OCI-M1 (cell line): Measurements from ENCODE around the gene RASGRP2.

Experiments used
- DNase-seq: peaks from one replicate; lab custom pipeline; 2025; lab: John Stamatoyannopoulos, UW

RASGRP2 gene

DNA sequence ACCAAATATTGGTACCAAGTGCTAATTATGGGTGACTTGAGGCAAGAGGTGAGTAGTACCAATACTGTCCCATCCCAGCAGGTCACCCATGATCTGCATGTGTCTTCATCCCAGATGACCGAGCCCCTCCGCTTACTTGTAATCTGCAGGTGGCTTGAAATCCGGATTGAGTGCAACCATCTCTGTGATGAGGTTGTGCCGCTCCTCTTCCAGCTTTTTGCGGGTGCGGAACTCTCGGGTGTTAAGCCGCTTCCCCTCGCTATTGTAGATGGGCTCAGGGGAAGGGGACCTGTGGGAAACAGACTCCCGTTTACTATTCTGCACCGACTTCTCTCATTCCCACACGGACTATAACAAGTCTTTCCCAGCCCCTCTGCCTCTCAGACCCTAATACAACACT lies 26.2 kb upstream of the RASGRP2 start:
- DNase-seq, result no peak

GRCh38 chr11:64769283-64769682 lies 25.3 kb upstream of the RASGRP2 start:
- no peak for DNase-seq

DNA sequence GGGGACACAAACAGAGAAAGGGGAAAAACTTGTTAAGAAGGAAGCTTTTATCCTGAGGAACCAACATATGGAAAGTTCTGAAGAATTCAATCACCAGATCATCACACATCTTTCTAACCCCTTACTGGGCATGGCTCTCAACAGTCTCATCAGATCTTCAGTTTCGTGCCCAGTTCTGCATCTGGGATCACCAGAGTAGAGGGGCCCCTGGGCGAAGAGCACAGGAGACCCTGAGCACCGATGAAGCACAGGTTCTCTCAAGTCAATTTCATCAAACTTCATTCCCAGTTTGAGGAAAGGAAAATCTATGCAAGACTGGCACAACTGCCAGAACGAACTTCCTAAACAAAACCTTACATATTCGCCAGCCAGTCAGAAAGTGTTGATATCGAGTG lies 24.4 kb upstream of the RASGRP2 start:
- no peak for DNase-seq

GRCh38 chr11:64767344-64768299 lies 23.7 kb upstream of the RASGRP2 start:
- DNase-seq, result peak; percentile 60

DNA sequence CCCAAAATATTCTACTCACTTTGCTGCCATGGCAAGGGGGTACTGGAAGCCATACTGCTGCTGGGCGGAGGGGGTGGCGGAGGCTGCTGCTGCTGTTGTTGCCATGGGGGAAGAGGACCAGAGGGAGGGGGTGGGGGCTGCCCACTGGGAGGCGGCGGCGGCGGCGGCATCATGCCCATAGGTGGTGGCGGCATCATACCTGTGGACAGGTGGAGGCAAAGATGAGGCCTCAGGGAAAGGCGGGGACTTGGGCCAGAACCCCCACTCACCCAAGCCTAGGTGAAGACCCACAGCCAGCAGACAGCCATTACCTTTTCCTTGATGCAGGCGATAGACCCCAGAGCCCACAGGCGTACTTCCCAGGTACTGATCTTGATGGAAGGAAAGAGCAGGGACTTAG lies 22.9 kb upstream of the RASGRP2 start:
- DNase-seq, result no peak

- no peak for DNase-seq
Measured at GRCh38 chr11:64765851-64766665, 22.1 kb upstream of the RASGRP2 start.

- no peak for DNase-seq
Measured at GRCh38 chr11:64765291-64765850, 21.4 kb upstream of the RASGRP2 start.

DNA sequence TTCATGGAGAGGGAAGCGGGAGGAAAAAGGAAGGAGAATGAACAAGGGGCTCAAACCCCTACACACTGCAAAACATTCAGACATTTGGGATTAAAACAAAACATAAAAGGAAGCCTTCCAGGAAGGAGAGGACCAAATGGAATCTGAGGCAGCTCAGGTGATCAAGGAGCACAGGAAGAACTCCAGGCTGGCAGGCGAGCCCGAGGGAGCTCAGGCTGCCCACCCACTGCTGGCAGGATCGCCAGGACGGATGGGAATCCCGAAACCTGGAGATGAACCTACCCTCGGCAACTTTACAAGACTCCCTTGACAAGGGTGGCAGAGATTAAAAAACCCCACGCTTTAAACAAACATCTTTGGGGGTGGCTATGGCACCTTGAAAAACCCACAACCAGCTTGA lies 20.8 kb upstream of the RASGRP2 start:
- DNase-seq, result no peak

DNA sequence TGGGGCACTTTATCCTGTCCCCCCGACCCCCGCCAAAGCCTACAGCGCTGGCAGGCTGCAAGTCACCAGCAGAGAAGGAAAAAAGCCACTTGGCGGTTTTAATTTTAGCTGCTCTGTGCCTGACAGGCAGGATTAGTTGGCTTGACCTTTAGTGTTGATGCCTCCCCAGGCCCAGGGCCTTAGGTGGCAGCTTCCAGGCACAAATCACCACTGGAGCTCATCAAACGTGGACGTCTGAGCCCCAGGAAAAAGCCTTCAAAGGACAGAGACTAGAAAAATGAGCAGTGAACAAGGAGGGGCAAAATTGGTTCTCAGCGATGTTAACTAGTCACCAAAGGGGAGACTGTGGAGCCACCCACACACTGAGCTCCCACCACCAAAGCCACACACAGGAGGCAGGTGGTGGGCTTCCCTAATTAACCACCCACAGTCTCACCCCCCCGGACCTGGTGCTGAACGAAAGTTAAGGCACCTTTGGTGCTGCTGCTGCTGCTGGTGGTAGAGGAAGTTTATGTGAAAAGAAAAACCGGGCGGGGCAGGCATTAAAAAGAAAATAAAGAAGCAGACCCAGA lies 20.2 kb upstream of the RASGRP2 start:
- DNase-seq, result no peak

DNA sequence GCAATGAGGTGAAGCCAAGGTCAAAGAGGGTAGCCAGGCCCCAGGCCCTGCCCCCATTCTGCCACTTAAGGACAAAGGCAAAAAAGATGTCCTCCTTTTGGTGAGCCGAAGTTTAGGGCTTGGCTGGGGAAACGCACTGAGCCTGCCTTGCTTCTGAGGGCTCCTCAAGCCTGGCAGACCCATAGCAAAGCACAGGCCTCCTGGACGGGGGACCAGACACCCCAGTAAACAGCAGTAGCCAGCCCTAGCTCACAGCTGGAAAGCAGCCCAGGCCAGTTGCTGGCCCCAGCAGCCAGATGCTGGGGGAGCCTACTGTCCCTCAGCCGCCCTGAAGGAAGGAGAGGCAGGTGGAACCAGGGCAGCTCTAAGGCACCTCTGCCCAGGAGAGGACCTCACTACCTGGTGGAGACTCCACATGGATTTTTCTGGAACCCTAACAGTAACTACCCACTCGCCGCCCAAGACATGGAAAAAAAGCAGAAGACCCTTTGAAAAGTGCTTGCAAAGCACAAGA lies 19.6 kb upstream of the RASGRP2 start:
- DNase-seq, result no peak

DNA sequence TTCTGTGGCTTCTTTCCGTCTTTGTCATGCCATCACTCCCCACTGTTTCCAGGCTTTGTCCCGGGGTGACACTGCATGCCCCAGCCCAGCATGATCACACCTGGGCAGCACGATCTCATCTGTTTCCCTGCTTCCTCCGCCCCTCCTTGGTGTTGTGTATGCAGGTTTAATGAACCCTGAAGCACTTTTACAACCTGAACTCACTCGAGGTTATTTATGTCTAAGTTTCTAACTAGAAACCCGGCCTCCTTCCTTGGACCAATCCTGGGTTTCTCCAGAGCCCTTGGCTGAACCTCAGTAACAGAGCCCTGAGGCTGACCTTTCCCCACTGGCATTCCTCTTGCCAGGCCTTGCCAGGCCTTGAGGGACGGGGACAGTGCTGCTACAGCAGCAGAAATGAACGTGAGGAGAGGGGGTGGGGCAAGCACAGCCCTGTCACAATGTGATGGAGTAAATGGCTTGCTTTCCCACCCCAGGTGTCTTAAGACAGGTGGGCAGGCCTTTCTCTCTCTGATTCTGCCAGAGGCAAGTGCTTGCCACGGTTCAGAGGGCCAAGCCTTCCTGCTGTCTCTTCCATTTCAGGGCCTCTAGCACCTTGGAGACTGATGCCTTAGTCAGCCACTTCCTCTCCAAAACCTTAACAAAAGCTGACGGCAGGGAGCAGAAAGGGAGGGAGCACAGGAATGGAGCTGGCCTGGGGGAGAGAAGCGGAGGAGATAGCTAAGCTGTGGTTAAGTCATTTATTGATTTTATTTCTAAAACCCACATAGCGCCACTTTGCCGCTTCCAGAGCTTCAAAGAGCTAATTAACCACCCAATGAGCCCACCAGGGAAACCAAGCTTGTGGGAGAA lies 19.0 kb upstream of the RASGRP2 start:
- DNase-seq, result peak; percentile 65

- DNase-seq, result peak; percentile 7
Measured at GRCh38 chr11:64762277-64762673, 18.3 kb upstream of the RASGRP2 start.

- peak; percentile 64 for DNase-seq
Measured at GRCh38 chr11:64760759-64761420, 16.9 kb upstream of the RASGRP2 start.

- no peak for DNase-seq
Measured at GRCh38 chr11:64759722-64760719, 16.1 kb upstream of the RASGRP2 start, which contains the start of gene PYGM. PYGM (minus strand) TSS chr11:64759974; CDS start chr11:64759898, 76 bp downstream.

- DNase-seq, result no peak
Measured at GRCh38 chr11:64759131-64759721, 15.3 kb upstream of the RASGRP2 start.

- no peak for DNase-seq
Measured at GRCh38 chr11:64758330-64759079, 14.6 kb upstream of the RASGRP2 start.

DNA sequence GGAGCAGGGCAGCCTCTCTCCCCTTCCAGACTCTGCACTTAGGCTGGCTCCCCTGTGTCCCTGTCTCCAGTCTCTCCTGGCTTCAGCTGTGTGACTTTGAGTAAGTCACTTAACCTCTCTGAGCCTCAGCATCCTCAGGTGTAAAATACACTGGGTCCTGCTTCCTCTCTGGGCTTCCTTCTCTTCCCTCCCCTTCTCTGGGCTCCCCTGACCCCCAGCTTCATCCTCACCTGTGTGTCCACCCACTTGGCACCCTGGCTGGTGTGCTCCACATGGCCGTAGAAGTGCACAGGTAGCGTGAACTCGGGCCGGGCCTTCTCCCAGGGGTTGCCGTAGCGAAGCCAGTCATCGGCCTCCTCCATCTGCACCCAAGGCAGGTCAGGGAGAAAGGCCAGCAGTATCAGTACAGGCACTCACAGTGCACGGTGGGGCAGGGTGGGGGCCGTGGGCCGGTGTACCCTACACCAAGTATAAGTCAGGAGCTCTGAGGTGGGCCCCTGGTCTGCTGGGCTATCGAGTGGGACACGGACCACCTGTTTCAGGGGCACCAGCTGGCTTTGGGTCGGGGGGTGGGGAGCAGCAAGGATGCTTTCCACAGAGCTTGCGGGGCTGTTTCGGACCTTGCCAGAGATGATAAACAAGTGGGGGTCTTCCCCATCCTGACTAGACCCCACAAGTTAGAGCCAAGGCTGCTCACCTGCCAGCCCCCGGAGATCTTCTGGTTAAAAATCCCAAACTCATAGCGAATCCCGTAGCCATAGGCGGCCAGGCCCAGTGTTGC lies 13.8 kb upstream of the RASGRP2 start:
- no peak for DNase-seq
